Smooth muscle cell (in vitro differentiated cells): ENCODE measurements around the gene PPM1J. TPM values are rescaled to one million over a fixed set of nuclear protein-coding genes. Genes with fewer than 3 reads are reported as not detected.
A peak's percentile ranks its signal among the peaks of the same experiment; 100 is the strongest.

Source experiments
- DNase-seq: peaks from one replicate; lab custom pipeline; 2025; ENCODE audit not compliant: unreplicated experiment; lab: John Stamatoyannopoulos, UW
- H2AFZ ChIP-seq: fragments of 200-600 bp; sonication (generic); 2 replicates; pipeline ENCODE4 v1.6.0; 2016; ENCODE audit warnings: antibody characterized with exemption, low read depth, mild to moderate bottlenecking
- H3F3A ChIP-seq: fragments of 200-600 bp; sonication (generic); 2 replicates; pipeline ENCODE4 v1.6.0; 2017; ENCODE audit warnings: antibody characterized with exemption, low read depth
- H3K27ac ChIP-seq: fragments of 200-600 bp; sonication (generic); 2 replicates; pipeline ENCODE4 v1.5.1; 2016; ENCODE audit warnings: low read depth, mild to moderate bottlenecking
- H3K27me3 ChIP-seq: fragments of 200-600 bp; sonication (generic); 2 replicates; pipeline ENCODE4 v1.6.1; 2016; ENCODE audit warnings: low read depth, mild to moderate bottlenecking
- H3K36me3 ChIP-seq: fragments of 200-600 bp; sonication (generic); 2 replicates; pipeline ENCODE4 v1.5.1; 2016; ENCODE audit warnings: low read depth
- H3K4me1 ChIP-seq: fragments of 200-600 bp; sonication (generic); 2 replicates; pipeline ENCODE4 v1.5.1; 2016; ENCODE audit warnings: low read depth
- H3K4me2 ChIP-seq: fragments of 200-600 bp; sonication (generic); 2 replicates; pipeline ENCODE4 v1.6.0; 2016; ENCODE audit warnings: mild to moderate bottlenecking
- H3K4me3 ChIP-seq: fragments of 200-600 bp; sonication (generic); 2 replicates; pipeline ENCODE4 v1.5.1; 2016; ENCODE audit warnings: mild to moderate bottlenecking
- H3K79me2 ChIP-seq: fragments of 200-600 bp; sonication (generic); 2 replicates; pipeline ENCODE4 v1.6.0; 2016; ENCODE audit warnings: low read depth, mild to moderate bottlenecking
- H3K9ac ChIP-seq: fragments of 200-600 bp; sonication (generic); 2 replicates; pipeline ENCODE4 v1.6.0; 2016; ENCODE audit warnings: low read depth
- H3K9me3 ChIP-seq: fragments of 200-600 bp; sonication (generic); replicated peaks from 2 replicates; pipeline ENCODE4 v1.5.1; 2016; ENCODE audit warnings: low read depth
- H4K20me1 ChIP-seq: fragments of 200-600 bp; sonication (generic); 2 replicates; pipeline ENCODE4 v1.6.0; 2016; ENCODE audit warnings: low read depth
- CTCF ChIP-seq: fragments of 200-600 bp; sonication (generic); IDR thresholded peaks from 2 replicates; pipeline ENCODE4 v1.5.1; 2017; ENCODE audit warnings: borderline replicate concordance, mild to moderate bottlenecking, antibody characterized with exemption; ENCODE audit not compliant: insufficient read depth, poor library complexity, severe bottlenecking
- WGBS: methylation state at CpG from one replicate; pipeline ENCODE4 v1.1.7; 2016; ENCODE audit warnings: low lambda C conversion rate; 5-methylcytosine and 5-hydroxymethylcytosine counted together
- polyA plus RNA-seq: library from polyadenylated mRNA; unstranded; fragments of >200 nt; fragmentation: Nextera tagmentation; extraction: Ambion mirVana; gene quantifications from 2 replicates; pipeline ENCODE4 v1.2.1, GENCODE V29; 2016
- total RNA-seq: library from RNA; depleted of rRNA; stranded (reverse); fragments of >200 nt; gene quantifications from 2 replicates; pipeline ENCODE4 v1.2.3, GENCODE V29; 2014

Gene PPM1J
- total and polyA plus RNA-seq, 2 experiments from 2014 or later, result 1.2 to 5.2 TPM

GRCh38 chr1:112710586-112710985 lies 4.5 kb downstream of the PPM1J start:
- WGBS, result 97% methylated on average over 3 of the region's 3 CpGs
- TF ChIP-seq CTCF, result no peak

GRCh38 chr1:112710159-112710558 lies 5.0 kb downstream of the PPM1J start:
- whole genome bisulfite sequencing, result 98% methylated on average over 7 of the region's 7 CpGs
- Histone ChIP-seq H4K20me1 (peaks cover 6% of the 10 kb centered on the region), H3F3A (peaks cover 5% of the 10 kb centered on the region), H3K9me3 (no peaks in the 10 kb centered on the region), H3K4me2 (no peak overlapping the region), H3K4me3 (no peak overlapping the region), H3K27ac (no peak overlapping the region), H3K9ac (no peak overlapping the region), H3K4me1 (peaks cover 20% of the 10 kb centered on the region), H3K36me3 (no peaks in the 10 kb centered on the region), H2AFZ (no peak overlapping the region), H3K27me3 (no peaks in the 10 kb centered on the region), H3K79me2 (peaks cover 9% of the 10 kb centered on the region)
- TF ChIP-seq CTCF, result no peak
- DNase-seq, result no peak

More at GRCh38 chr1:112710586-112710985, 4.5 kb downstream of the PPM1J start:
- Histone ChIP-seq H3K4me1 (peaks cover 16% of the 10 kb centered on the region), H3K4me3 (no peak overlapping the region), H3K79me2 (peaks cover 8% of the 10 kb centered on the region), H3K4me2 (no peak overlapping the region), H3K27me3 (no peaks in the 10 kb centered on the region), H3K9ac (no peak overlapping the region), H2AFZ (no peak overlapping the region), H3K36me3 (no peaks in the 10 kb centered on the region), H3F3A (peaks cover 3% of the 10 kb centered on the region), H3K9me3 (no peaks in the 10 kb centered on the region), H4K20me1 (peaks cover 5% of the 10 kb centered on the region), H3K27ac (no peak overlapping the region)
- DNase-seq, result no peak

- peaks cover 17% of the 10 kb centered on the region for H3F3A ChIP-seq
- H3K36me3 ChIP-seq, result no peaks in the 10 kb centered on the region
- H3K4me3 ChIP-seq, result no peak overlapping the region
- no peaks in the 10 kb centered on the region for H3K27me3 ChIP-seq
- TF ChIP-seq CTCF, result no peak
- H2AFZ ChIP-seq, result no peak overlapping the region
- H3K79me2 ChIP-seq, result peaks cover 21% of the 10 kb centered on the region
- no peaks in the 10 kb centered on the region for H3K9me3 ChIP-seq
- H4K20me1 ChIP-seq, result peaks cover 21% of the 10 kb centered on the region
- DNase-seq, result no peak
- no peak overlapping the region for H3K27ac ChIP-seq
- peaks cover 25% of the 10 kb centered on the region for H3K4me1 ChIP-seq
- no peak overlapping the region for H3K9ac ChIP-seq
- WGBS, result 96% methylated on average over 3 of the region's 3 CpGs
- no peak overlapping the region for H3K4me2 ChIP-seq
Measured at GRCh38 chr1:112708489-112708888, 6.6 kb downstream of the PPM1J start.

- peaks cover 25% of the 10 kb centered on the region for H3K4me1 ChIP-seq
- H3F3A ChIP-seq, result peaks cover 22% of the 10 kb centered on the region
- H3K27me3 ChIP-seq, result no peaks in the 10 kb centered on the region
- peak overlapping the region; percentile 47 for H2AFZ ChIP-seq
- H4K20me1 ChIP-seq, result peaks cover 21% of the 10 kb centered on the region
- DNase-seq, result no peak
- no peak overlapping the region for H3K27ac ChIP-seq
- peak overlapping the region; percentile 98 for H3K4me2 ChIP-seq
- no peak for TF ChIP-seq CTCF
- 82% methylated on average over 6 of the region's 6 CpGs for WGBS
- H3K4me3 ChIP-seq, result peak overlapping the region; percentile 98
- H3K9ac ChIP-seq, result no peak overlapping the region
- no peaks in the 10 kb centered on the region for H3K9me3 ChIP-seq
- no peaks in the 10 kb centered on the region for H3K36me3 ChIP-seq
- H3K79me2 ChIP-seq, result peaks cover 26% of the 10 kb centered on the region
Measured at GRCh38 chr1:112708002-112708448, 7.1 kb downstream of the PPM1J start.
